Natural killer cell (primary cell): ENCODE results near the gene IL1R1. TPM values are rescaled to one million over a fixed set of nuclear protein-coding genes. Genes with fewer than 3 reads are reported as not detected.

Experiments used
- ATAC-seq, 3 donors: fragments of 150-1000 bp in 2 of 3; fragments of 200-7000 bp in 1 of 3; cut with Tn5 transposase; 1 replicate in 1 of 3; 2 replicates in 2 of 3; pipeline ENCODE4 v1.10.0; 2021; ENCODE audit warnings: mild to moderate bottlenecking in 2 of 3, moderate library complexity in 2 of 3
- DNase-seq, 2 donors: peaks; one replicate each; pipeline versions ENCODE4 v3.0.0 to v3.0.0-alpha.2; 2013 to 2021; ENCODE audit warnings: mixed read lengths in 1 of 2
- H3K27ac ChIP-seq: one replicate; pipeline ENCODE4 v1.5.1; 2013; ENCODE audit warnings: mild to moderate bottlenecking, low read length
- H3K27me3 ChIP-seq: one replicate; pipeline ENCODE4 v1.6.1; 2013; ENCODE audit warnings: low read length; ENCODE audit not compliant: control insufficient read depth, insufficient read depth
- H3K36me3 ChIP-seq: one replicate; pipeline ENCODE4 v1.6.1; 2013; ENCODE audit warnings: low read length; ENCODE audit not compliant: control insufficient read depth, insufficient read depth
- H3K4me1 ChIP-seq: one replicate; pipeline ENCODE4 v1.6.1; 2013; ENCODE audit warnings: low read length; ENCODE audit not compliant: control insufficient read depth, insufficient read depth
- H3K4me3 ChIP-seq: one replicate; pipeline ENCODE4 v1.5.1; 2013; ENCODE audit warnings: low read length
- H3K9me3 ChIP-seq: one replicate; pipeline ENCODE4 v1.6.1; 2013; ENCODE audit warnings: low read length; ENCODE audit not compliant: control insufficient read depth, insufficient read depth
- H3K27ac Mint-ChIP-seq, 2 donors: one replicate each; pipeline ENCODE4 v1.8.0; 2022; ENCODE audit warnings: mild to moderate bottlenecking in 2 of 2, mixed read lengths in 2 of 2, moderate library complexity in 1 of 2
- H3K27me3 Mint-ChIP-seq, 2 donors: one replicate each; pipeline ENCODE4 v1.8.0; 2022; ENCODE audit warnings: low read depth in 2 of 2, mixed read lengths in 2 of 2
- H3K36me3 Mint-ChIP-seq: one replicate; pipeline ENCODE4 v1.8.0; 2022; ENCODE audit warnings: mixed read lengths
- H3K4me1 Mint-ChIP-seq, 2 donors: one replicate each; pipeline ENCODE4 v1.8.0; 2022; ENCODE audit warnings: mixed read lengths in 2 of 2
- H3K4me3 Mint-ChIP-seq: one replicate; pipeline ENCODE4 v1.8.0; 2022; ENCODE audit warnings: mild to moderate bottlenecking, moderate library complexity, mixed read lengths
- H3K9me3 Mint-ChIP-seq, 2 donors: one replicate each; pipeline ENCODE4 v1.8.0; 2022; ENCODE audit warnings: mixed read lengths in 2 of 2
- CTCF ChIP-seq: fragments of 200-600 bp; IDR thresholded peaks from one replicate; pipeline ENCODE4 v1.8.0; 2022; ENCODE audit warnings: antibody characterized with exemption
- WGBS: methylation state at CpG from one replicate; pipeline ENCODE4 v1.1.7; 2013; ENCODE audit warnings: missing lambda C conversion rate; ENCODE audit not compliant: insufficient coverage; 5-methylcytosine and 5-hydroxymethylcytosine counted together
- intact Hi-C: fragments of 100-400 bp; cut with micrococcal nuclease; formaldehyde crosslinking; loops from one replicate; pipeline ENCODE4 v1.14.2; 2022
- total RNA-seq, 4 donors: library from RNA; stranded (reverse); fragments of 120-200 nt in 1 of 4; gene quantifications; one replicate each; pipeline versions ENCODE4 v1.2.3 to v1.2.4, GENCODE V29; 2013 to 2022

IL1R1 gene
- total RNA-seq, 3 donors from 2014 or later (not counting 1 experiment from before 2014, with no cell fraction given), result 0.45 to 3.1 (median 0.68) TPM

GRCh38 chr2:102117472-102117858 is 25.1 kb upstream of the IL1R1 start:
- no peaks in the 10 kb centered on the region for H3K9me3 ChIP-seq
- DNase-seq, result no peak
- Mint-ChIP-seq H3K27me3 (peaks cover 5 to 11% of the 10 kb centered on the region in 2 donors), H3K27ac (no peak overlapping the region), H3K9me3 (no peaks in the 10 kb centered on the region), H3K4me3 (no peak overlapping the region), H3K4me1 (no peaks in the 10 kb centered on the region), H3K36me3 (no peaks in the 10 kb centered on the region)
- intact Hi-C loops, result no loop called here
- H3K27me3 ChIP-seq, result no peaks in the 10 kb centered on the region
- 98% methylated on average over 6 of the region's 6 CpGs for WGBS
- no peaks in the 10 kb centered on the region for H3K36me3 ChIP-seq
- no peak overlapping the region for H3K27ac ChIP-seq
- no peak overlapping the region for H3K4me3 ChIP-seq
- no peaks in the 10 kb centered on the region for H3K4me1 ChIP-seq
- no peak for TF ChIP-seq CTCF
- ATAC-seq, result no peak

- Histone ChIP-seq H3K36me3 (no peaks in the 10 kb centered on the region), H3K9me3 (no peaks in the 10 kb centered on the region), H3K27ac (no peak overlapping the region), H3K4me3 (no peak overlapping the region), H3K27me3 (no peaks in the 10 kb centered on the region), H3K4me1 (no peaks in the 10 kb centered on the region)
- Mint-ChIP-seq H3K4me3 (no peak overlapping the region), H3K27ac (no peak overlapping the region), H3K9me3 (no peaks in the 10 kb centered on the region), H3K27me3 (peaks cover 5 to 11% of the 10 kb centered on the region in 2 donors), H3K36me3 (no peaks in the 10 kb centered on the region), H3K4me1 (no peaks in the 10 kb centered on the region)
- ATAC-seq (no peak), DNase-seq (no peak)
- WGBS, result no CpG with 5 or more reads among the region's 1 CpG
- TF ChIP-seq CTCF, result no peak
- intact Hi-C loops, result no loop called here
Observed at GRCh38 chr2:102119255-102119654, 23.3 kb upstream of the IL1R1 start.

- intact Hi-C loops, result no loop called here
- Histone ChIP-seq H3K27me3 (no peaks in the 10 kb centered on the region), H3K4me3 (no peak overlapping the region), H3K36me3 (no peaks in the 10 kb centered on the region), H3K4me1 (no peaks in the 10 kb centered on the region), H3K27ac (no peak overlapping the region), H3K9me3 (no peaks in the 10 kb centered on the region)
- H3K36me3 Mint-ChIP-seq, result no peaks in the 10 kb centered on the region
- H3K4me1 Mint-ChIP-seq, result no peaks in the 10 kb centered on the region
- ATAC-seq, result no peak
- no peak overlapping the region for H3K27ac Mint-ChIP-seq
- peaks cover 2 to 12% of the 10 kb centered on the region in 2 donors for H3K27me3 Mint-ChIP-seq
- 92% methylated on average over 5 of the region's 5 CpGs for WGBS
- TF ChIP-seq CTCF, result no peak
- no peaks in the 10 kb centered on the region for H3K9me3 Mint-ChIP-seq
- no peak for DNase-seq
- no peak overlapping the region for H3K4me3 Mint-ChIP-seq
Observed at GRCh38 chr2:102120261-102120660, 22.3 kb upstream of the IL1R1 start.

GRCh38 chr2:102120701-102121159 is 21.8 kb upstream of the IL1R1 start:
- Mint-ChIP-seq H3K4me1 (no peaks in the 10 kb centered on the region), H3K27me3 (peaks cover 0 to 10% of the 10 kb centered on the region in 2 donors), H3K9me3 (no peaks in the 10 kb centered on the region), H3K36me3 (no peaks in the 10 kb centered on the region), H3K27ac (no peak overlapping the region), H3K4me3 (no peak overlapping the region)
- Histone ChIP-seq H3K36me3 (no peaks in the 10 kb centered on the region), H3K4me3 (no peak overlapping the region), H3K9me3 (no peaks in the 10 kb centered on the region), H3K27ac (no peak overlapping the region), H3K4me1 (no peaks in the 10 kb centered on the region), H3K27me3 (no peaks in the 10 kb centered on the region)
- intact Hi-C loops, result no loop called here
- no peak for TF ChIP-seq CTCF
- DNase-seq (no peak), ATAC-seq (no peak)
- 97% methylated on average over 6 of the region's 6 CpGs for WGBS
